Measurements from ENCODE around the gene ZNHIT6. TPM values are rescaled to one million over a fixed set of nuclear protein-coding genes. Genes with fewer than 3 reads are reported as not detected.
A peak's percentile ranks its signal among the peaks of the same experiment; 100 is the strongest.

The ZNHIT6 gene
- polyA plus RNA-seq, 1 of the 3 experiments (the other 2 are of a cell fraction): 7.7 TPM

- DNase-seq: no peak
- no peak overlapping the region for H3K4me3 ChIP-seq (ENCODE audit: low read depth in 2 of 2, low read length in 1 of 2)
- TF ChIP-seq RFX5 (IDR thresholded peaks at IDR 0.05; ENCODE audit: low read length) (no peak), CHD2 (IDR thresholded peaks at IDR 0.05; ENCODE audit: low read length, partially characterized antibody) (no peak), CTCF (IDR thresholded peaks at IDR 0.05) (no peak), TAF1 (IDR thresholded peaks at IDR 0.05; ENCODE audit: borderline replicate concordance, low read depth, low read length) (no peak), TEAD4 (IDR thresholded peaks at IDR 0.05; ENCODE audit: borderline replicate concordance, insufficient read depth) (no peak), RCOR1 (IDR thresholded peaks at IDR 0.05; ENCODE audit: low read length) (no peak), NFIC (IDR thresholded peaks at IDR 0.05; ENCODE audit: borderline replicate concordance) (no peak), RXRA (IDR thresholded peaks at IDR 0.05; ENCODE audit: borderline replicate concordance, low read depth) (no peak), USF1 (IDR thresholded peaks at IDR 0.05; ENCODE audit: borderline replicate concordance, low read depth) (no peak), MAX (IDR thresholded peaks at IDR 0.05; ENCODE audit: low read depth) (no peak), NRF1 (IDR thresholded peaks at IDR 0.05; ENCODE audit: low read depth, low read length) (no peak), FOXJ3 (CRISPR knock-in tag; IDR thresholded peaks at IDR 0.05) (no peak), EP300 (IDR thresholded peaks at IDR 0.05; ENCODE audit: borderline replicate concordance in 1 of 2, low read depth in 1 of 2, low read length in 1 of 2) (no peak), JUND (IDR thresholded peaks at IDR 0.05) (no peak), MEF2A (IDR thresholded peaks at IDR 0.05; ENCODE audit: borderline replicate concordance, low read depth) (no peak)
- H3K27me3 ChIP-seq (ENCODE audit: insufficient read depth): no peaks in the 10 kb centered on the region
- 0 out of 2 replicates have a peak, but pooled peaks cover 3% of the 10 kb centered on the region for H3K79me2 ChIP-seq (ENCODE audit: insufficient read depth)
- H3K9me2 ChIP-seq: no peaks in the 10 kb centered on the region
- no peaks in the 10 kb centered on the region for H4K20me1 ChIP-seq (ENCODE audit: insufficient read depth)
- peaks cover 0 to 43% of the 10 kb centered on the region in 2 experiments; a peak in 3 of 4 replicates for H3K4me1 ChIP-seq (ENCODE audit: control insufficient read depth in 1 of 2, insufficient read depth in 2 of 2, low read depth in 1 of 2, low read length in 1 of 2)
- ChIA-PET CTCF (interaction anchor here (0.5 to 1.1 kb wide), 3 partner anchors 25 to 288 kb away, joined by 3 to 4 read pairs (median 3); no protein-coding TSS in a partner anchor), POLR2A (no interaction called here)
- H3K4me2 ChIP-seq: 0 out of 2 replicates have a peak overlapping the region, but pooled peaks have one; percentile 61
- H3F3A ChIP-seq (replicated peaks; ENCODE audit: insufficient read depth): peaks cover 34% of the 10 kb centered on the region
- WGBS (ENCODE audit: low lambda C conversion rate): 90% methylated on average over 4 of the region's 4 CpGs
- H3K36me3 ChIP-seq (replicated peaks in 1 of 2; ENCODE audit: control insufficient read depth in 1 of 2, insufficient read depth in 2 of 2, low read length in 1 of 2): no peaks in the 10 kb centered on the region
- H3K9ac ChIP-seq: peak overlapping the region; percentile 55
- H3K27ac ChIP-seq (ENCODE audit: low read depth in 2 of 2, low read length in 1 of 2): peak overlapping the region in 1 of 2 experiments; percentile 96; a peak in 2 of 4 replicates
- no peaks in the 10 kb centered on the region for H3K9me3 ChIP-seq
- H2AFZ ChIP-seq (ENCODE audit: low read depth): no peak overlapping the region
Measured at GRCh38 chr1:85606414-85606800, 101.8 kb downstream of the ZNHIT6 start.

Measured in SK-N-SH (cell line).